NOMO-1 treated with dmso at 0.1 percent for 144 hours (cell line): ENCODE results near the gene RNF214.

ENCODE experiments used
- DNase-seq: peaks from one replicate; lab custom pipeline; 2025; ENCODE audit not compliant: unreplicated experiment; lab: John Stamatoyannopoulos, UW

The RNF214 gene

GRCh38 chr11:117212697-117213355 is 19.6 kb upstream of the RNF214 start:
- no peak for DNase-seq

DNA sequence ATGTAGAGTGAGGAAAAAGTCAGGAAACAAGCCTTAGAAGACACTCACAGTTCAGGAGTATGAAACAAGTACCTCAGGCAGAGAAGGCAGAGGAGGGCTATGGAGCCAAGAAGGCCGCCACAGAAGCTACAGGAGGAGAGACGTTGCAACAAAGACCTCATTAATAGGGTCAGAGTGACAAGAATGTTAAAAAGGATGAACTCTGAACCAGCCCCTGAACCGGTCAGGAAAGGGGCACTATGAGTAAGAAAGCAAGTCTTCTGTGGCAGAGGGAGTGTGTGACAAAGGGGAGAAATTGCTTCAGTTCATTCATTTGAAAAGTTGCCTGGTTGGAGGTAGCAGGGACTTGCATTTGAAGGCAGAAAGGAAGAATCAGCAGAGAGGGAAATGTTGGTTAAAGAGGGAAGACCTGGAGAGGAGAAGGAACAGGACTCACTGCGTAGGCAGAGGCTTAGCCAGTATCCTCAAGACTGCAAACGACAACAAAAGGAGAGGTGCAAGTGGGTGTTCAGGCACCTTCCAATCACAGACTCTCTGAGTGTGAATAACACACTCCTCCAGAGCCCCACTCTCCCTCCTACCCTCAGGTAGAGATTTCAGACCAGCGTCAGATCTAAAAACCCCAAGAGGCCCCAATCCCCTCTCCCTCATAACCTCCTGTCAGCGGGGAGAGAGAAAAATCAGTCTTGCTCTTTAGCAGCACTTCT is 17.9 kb upstream of the RNF214 start:
- DNase-seq, result no peak

DNA sequence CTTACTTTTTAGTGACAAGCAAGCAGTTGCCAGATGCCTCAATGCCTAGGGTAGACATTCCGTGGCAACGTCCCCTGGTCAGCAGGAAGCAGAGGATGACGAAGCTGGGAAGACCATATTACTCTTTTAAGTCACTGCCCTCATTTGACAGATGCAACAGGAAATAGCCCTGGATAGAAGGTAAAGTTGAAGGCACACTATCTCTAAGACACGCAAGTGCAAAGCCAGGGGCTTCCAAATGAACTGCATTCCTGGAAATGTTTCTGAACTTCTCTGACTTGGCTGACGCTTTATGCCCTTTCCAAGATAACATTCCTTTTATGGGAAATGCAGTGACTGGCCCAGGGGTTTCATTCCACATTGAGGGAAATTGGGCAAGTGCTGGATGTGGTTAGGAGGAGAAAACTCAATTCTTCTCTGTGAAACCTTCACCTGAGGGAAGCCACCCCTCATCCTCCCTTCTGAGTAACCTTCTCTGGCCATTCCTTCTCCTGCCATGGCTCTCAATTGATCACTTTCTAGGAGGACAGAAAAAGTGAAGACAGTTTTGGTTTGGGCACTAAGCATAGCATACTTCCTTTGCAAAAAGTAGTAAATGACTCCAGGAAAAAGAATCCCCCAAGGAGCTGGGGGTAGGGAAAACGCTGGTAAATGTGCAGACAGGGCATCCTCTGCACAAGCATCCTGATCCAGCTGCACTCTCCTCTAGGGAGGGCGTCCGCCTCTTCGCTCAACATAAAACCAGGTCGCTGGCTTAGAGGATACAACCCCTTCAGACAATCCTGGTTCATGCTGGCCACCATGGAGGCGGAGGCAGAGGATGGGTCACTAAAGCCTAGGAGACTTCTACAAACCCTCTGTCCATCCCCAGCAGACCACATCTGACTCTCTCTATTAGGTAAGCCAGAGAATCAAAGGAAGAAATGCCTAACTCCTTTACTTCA is 15.1 kb upstream of the RNF214 start:
- DNase-seq, result no peak

- no peak for DNase-seq
Measured at GRCh38 chr11:117218133-117218915, 14.1 kb upstream of the RNF214 start.

DNA sequence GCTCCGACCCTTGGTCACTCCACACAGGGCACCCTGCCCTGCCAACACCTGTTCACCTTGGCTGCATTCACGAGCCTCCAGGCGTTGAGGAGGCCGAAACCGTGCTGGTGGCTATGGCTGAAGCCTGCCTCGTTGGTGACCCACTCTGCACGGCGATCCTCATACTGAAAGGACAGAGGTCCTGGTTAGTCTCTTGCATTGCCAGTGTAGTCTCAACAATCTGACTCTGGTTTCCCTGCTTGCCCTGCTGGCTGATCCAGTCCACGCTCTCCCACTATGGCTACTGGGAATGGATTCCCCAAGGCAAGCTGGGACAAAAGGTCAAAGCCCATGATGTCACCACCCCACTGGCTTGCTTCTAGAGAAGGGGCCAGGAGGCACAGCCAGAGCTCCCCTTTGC is 13.5 kb upstream of the RNF214 start:
- DNase-seq, result no peak

DNA sequence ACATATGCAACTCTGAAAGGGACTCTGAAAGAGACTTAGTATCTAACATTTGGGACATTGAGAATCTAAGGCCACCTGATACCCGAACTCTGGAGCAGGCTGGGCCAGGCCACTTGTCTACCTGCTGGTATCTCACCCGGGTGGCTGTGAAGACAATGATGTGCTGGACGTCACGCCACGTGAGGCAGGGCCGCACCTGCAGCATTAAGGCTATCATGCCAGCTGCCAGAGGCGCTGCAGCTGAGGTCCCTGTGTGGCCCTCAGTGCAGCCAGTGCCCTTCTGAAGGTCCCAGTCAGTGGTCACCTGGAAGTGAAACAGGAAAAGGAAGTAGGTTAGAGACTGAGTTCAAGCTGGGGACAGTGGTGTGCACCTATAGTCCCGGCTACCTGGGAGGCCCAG is 13.0 kb upstream of the RNF214 start:
- no peak for DNase-seq

- no peak for DNase-seq
Measured at GRCh38 chr11:117219995-117220394, 12.5 kb upstream of the RNF214 start.

- DNase-seq, result no peak
Measured at GRCh38 chr11:117220568-117220967, 11.9 kb upstream of the RNF214 start.

DNA sequence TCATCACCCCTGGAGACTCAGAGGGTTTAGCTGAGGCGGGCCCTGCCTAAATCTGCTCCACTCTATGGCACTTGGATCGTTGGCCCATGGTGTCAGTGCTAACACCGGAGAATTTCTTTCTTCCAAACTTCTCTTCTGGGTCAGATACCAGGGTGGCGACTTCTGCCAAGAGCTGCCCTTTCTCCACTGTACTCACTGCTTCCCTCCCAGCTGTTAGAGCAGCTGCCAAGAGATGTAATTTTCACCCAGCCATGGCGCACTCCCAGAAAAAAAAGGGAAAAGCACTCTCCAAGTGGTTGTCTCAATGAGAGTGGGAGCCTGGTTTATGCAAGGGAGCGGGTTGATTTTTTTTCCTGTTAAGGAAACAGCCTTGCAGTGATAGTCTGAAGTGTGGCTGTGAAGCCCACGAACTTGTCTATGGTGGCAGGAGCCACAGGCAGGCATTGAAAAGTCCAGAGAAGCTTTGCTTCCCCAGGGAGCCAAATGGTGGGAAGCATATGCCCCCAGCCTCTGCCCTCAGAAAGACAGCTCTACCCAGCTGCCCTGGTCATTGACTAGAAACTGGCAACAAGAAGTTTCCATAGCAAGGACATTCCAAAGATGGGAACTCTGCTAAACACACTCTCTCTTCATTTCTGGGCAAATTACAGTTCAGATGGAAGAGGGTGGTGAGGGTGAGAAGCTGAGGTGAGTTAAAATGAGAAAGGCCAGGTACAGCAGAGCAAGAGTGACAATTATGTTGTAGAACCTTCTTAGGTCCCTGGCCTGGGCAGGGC is 11.3 kb upstream of the RNF214 start:
- DNase-seq, result no peak

GRCh38 chr11:117221775-117222517 is 10.5 kb upstream of the RNF214 start:
- no peak for DNase-seq

DNA sequence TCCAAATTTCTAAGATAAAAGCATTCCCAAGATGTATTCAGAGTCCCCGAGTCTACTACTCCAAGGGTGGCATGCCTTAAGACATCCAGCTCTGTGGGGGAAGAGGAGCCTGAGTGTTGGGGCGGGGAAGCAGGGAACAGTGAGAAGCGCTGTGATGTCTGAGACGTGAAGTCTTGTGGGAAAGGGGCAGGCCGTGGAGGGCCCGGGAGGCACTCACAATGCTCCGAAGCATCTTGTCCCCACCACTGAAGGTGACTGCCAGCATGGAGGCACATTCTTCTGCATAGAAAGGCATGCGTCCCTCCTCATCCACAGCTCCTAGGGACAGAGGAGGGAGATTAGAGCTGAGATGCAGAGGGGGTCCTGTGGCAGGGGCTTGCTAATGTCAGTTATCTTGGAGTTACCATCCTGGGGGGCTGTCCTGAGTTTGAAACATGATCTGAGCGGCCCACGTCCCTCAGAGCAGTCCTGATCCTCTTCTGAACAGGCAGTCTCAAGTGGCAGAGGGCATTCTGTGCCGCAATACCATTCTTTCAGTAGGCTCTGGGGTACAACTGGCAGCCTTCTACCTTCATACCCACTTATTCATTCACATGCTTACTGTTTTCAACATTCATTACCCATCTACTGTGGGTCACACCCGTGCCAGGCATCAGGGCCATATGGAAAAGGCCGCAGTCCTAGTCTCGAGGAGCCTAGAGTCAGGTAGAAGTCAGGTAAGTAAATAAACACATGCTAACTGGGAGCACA is 9.3 kb upstream of the RNF214 start:
- DNase-seq, result no peak

DNA sequence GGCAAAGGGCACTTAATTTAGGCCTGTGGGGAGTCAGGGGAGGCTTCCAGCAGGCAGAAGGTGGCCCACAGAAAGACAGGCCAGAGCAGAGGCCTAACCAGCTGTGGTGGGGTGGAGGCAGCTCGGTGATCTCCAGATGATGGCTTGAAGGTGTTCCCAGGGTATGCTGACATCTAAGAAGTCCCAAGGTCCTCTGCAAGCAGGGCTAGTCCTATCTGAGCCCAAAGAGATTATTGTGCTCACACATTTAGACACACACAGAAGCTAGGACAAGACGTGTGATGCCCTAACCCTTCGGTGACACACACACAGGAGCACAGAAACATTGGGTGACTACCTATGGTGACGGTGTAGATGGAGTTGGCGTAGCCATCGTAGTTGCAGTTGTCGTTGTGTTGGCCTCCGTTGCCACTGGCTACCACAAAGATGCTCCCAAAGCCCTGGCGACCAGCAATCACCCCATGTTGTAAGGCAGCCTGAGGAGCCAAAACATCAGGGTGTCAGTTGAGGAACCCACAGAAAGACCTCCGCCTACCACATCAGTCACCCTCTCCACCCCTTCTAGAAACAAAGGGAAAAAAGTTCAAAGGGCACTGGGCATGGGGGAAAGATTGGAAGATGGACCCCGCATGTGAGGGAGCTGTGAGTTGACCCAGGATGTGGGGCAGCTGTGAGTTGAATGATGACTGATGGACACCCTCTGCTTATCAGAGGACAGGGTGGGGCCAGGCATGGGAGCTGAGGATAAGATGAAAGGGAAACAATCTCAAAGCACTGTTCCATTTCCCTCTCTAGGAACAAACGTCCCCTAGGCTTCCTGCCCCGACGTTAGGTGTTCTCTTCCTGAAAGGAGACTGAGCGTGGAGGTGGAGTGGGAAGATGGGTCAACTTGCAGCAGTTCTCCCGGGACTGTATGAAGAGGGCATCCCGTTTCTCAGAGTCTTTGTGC is 8.5 kb upstream of the RNF214 start:
- no peak for DNase-seq

- DNase-seq, result no peak
Measured at GRCh38 chr11:117225553-117226170, 6.8 kb upstream of the RNF214 start.

DNA sequence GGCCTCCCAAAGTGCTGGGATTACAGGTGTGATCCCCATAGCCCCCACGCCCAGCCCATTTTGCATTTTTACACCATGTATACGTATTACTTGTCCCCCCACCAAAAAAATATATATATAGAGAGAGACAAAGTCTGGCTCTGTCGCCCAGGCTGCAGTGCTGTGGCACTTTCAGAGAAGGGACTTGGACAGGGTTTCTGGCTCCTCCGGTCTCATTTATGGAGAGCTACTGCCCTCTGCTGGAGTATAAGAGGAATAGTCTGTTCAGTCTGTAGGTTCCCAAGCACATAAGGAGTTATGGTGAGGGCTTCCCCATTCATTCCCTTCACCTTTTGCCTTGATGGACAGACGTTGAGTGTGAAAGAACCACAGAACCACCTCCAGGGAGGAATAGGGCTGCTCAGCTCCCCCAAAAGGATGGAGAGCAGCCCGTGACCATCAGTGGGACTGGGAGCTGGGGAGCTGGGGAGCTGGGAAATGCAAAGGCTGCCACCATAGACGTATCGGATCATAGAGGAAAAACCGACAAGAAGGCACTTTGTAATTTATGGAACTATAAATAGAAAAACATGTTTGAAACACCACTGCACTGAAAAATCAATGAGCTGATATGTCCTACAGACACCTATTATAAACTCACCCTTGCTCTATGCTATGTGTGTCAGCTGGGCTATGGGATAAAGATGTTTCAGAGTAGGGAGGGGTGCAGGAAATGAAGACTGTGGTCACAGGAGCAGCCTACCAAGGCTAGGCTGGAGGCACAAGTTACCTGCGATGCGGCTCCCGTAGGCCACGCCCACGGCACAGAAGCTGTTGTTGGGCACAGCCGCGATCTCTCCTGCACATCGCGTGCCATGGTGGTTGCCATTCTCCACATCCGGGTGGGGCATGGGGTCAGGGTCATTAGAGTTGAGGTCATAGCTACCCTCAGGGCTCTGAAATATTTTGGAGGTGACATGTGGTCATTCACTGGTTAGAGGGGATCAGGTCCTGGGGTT is 5.8 kb upstream of the RNF214 start:
- DNase-seq, result peak; percentile 63

GRCh38 chr11:117228091-117228490 is 4.4 kb upstream of the RNF214 start:
- DNase-seq, result no peak

GRCh38 chr11:117229411-117229810 is 3.1 kb upstream of the RNF214 start:
- DNase-seq, result no peak
